ENCODE results near the gene SCAMP1. TPM values are rescaled to one million over a fixed set of nuclear protein-coding genes. Genes with fewer than 3 reads are reported as not detected.

Gene SCAMP1
- total and polyA plus RNA-seq, 10 donors = 3.7 to 28.2 (median 21.7) TPM

DNA sequence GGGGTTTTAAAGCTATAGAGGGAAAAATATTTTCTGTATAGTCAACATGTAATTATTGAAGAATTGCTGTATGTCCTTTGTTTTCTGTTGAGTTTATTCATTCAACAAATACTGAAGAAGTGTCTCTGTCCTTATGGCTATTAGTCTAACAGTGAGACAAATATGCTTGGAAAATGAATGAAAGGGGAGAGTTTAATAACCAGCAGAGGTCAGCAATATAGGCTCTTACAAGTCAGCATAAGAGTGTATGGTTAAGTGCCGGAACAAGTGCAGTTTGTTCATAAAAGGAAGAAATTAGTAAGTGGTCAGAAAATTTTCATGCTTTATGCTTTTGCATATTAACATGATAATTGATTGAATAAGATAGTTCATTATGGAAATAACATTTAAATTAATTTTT lies 3.6 kb downstream of the SCAMP1 start:
- WGBS, 5 donors = 86 to 95% (median 88%) methylated on average over 1 of the region's 1 CpG
- Histone ChIP-seq H3K4me3 (no peak overlapping the region), H3K36me3 (no peaks in the 10 kb centered on the region), H3K27ac (no peak overlapping the region), H3K9me3 (no peaks in the 10 kb centered on the region), H3K4me1 (peaks cover 18 to 43% (median 26%) of the 10 kb centered on the region in 6 donors), H3K27me3 (replicated peaks in 1 of 7) (no peaks in the 10 kb centered on the region)
- TF ChIP-seq POLR2AphosphoS5 (IDR thresholded peaks at IDR 0.05) (no peak), POLR2A (IDR thresholded peaks at IDR 0.05) (no peak)
- TF ChIP-seq, protein P1, sequence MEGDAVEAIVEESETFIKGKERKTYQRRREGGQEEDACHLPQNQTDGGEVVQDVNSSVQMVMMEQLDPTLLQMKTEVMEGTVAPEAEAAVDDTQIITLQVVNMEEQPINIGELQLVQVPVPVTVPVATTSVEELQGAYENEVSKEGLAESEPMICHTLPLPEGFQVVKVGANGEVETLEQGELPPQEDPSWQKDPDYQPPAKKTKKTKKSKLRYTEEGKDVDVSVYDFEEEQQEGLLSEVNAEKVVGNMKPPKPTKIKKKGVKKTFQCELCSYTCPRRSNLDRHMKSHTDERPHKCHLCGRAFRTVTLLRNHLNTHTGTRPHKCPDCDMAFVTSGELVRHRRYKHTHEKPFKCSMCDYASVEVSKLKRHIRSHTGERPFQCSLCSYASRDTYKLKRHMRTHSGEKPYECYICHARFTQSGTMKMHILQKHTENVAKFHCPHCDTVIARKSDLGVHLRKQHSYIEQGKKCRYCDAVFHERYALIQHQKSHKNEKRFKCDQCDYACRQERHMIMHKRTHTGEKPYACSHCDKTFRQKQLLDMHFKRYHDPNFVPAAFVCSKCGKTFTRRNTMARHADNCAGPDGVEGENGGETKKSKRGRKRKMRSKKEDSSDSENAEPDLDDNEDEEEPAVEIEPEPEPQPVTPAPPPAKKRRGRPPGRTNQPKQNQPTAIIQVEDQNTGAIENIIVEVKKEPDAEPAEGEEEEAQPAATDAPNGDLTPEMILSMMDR (IDR thresholded peaks at IDR 0.05 in 8 of 11, conservative IDR thresholded peaks at IDR 0.05 in 3 of 11) = no peak
- no peak for DNase-seq
- intact Hi-C loops (cut with DNase I; ENCODE audit: low total_unique reads) = no loop called here

DNA sequence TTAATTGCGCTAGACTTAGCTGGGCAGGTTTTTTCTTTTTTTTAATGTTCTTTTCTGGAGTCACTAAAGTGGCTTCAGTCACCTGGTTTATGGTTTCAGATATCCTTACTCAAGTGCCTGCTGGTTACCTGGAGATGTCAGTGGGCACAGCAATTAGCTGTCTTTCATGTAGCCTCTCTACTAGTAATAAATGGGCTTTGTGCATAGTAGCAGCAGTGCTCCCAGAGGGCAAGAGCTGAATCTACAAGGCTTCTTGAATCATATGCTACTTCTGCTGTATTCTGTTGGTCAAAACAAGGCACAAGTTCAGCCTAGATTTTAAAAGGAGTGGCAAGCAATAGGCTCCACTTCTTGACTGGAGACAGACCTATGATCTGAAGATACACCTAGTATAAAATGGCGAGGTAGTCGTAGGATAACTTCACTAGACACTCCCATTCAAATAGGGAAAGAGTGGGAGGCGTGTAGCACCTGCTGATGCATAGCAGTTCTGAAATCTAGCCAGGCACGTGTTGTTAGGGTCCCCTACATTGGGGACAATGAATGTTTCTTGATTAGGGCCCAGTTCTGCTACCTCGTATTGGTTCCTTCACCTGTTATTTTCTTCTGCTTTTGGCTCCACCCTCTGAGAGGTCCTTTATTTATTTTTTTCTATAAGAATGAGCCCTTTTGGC lies 7.0 kb downstream of the SCAMP1 start:
- DNase-seq = no peak
- TF ChIP-seq, protein P1 (IDR thresholded peaks at IDR 0.05 in 8 of 11, conservative IDR thresholded peaks at IDR 0.05 in 3 of 11) = no peak
- TF ChIP-seq POLR2AphosphoS5 (IDR thresholded peaks at IDR 0.05) (no peak), POLR2A (IDR thresholded peaks at IDR 0.05) (no peak)
- Histone ChIP-seq H3K36me3 (no peaks in the 10 kb centered on the region), H3K27me3 (replicated peaks in 1 of 7) (no peaks in the 10 kb centered on the region), H3K27ac (no peak overlapping the region), H3K4me1 (peaks cover 2 to 32% (median 7%) of the 10 kb centered on the region in 6 donors), H3K9me3 (no peaks in the 10 kb centered on the region), H3K4me3 (no peak overlapping the region)
- intact Hi-C loops (cut with DNase I; ENCODE audit: low total_unique reads) = no loop called here
- 80 to 84% (median 82%) methylated on average over 6 of the region's 6 CpGs for WGBS, 5 donors

DNA sequence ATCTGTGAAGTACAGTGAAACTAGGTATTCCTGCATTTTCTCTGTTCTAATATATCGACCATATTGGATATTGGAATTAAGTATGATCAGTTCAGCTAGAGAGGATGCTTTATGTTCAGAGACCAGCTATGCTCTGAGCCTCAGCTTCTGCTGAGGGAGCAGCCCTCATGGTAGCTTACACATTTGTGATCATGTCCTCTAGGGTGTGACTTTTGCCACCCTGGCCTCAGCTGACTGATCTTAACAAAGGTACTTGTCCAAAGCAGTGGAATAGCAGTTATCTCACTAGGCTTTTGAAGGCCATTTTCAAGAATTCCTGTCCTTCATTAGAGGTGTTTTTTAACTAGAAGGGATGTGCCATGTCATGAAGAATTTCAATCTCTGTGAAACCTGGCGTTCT lies 9.3 kb downstream of the SCAMP1 start:
- DNase-seq = no peak
- intact Hi-C loops (cut with DNase I; ENCODE audit: low total_unique reads) = no loop called here
- Histone ChIP-seq H3K4me3 (no peak overlapping the region), H3K27me3 (replicated peaks in 1 of 7) (no peaks in the 10 kb centered on the region), H3K4me1 (peaks cover 0 to 27% (median 7%) of the 10 kb centered on the region in 6 donors), H3K9me3 (no peaks in the 10 kb centered on the region), H3K27ac (no peak overlapping the region), H3K36me3 (no peaks in the 10 kb centered on the region)
- WGBS, 5 donors = 87 to 96% (median 89%) methylated on average over 2 of the region's 2 CpGs
- TF ChIP-seq POLR2AphosphoS5 (IDR thresholded peaks at IDR 0.05) = no peak
- TF ChIP-seq, protein P1 (IDR thresholded peaks at IDR 0.05 in 8 of 11, conservative IDR thresholded peaks at IDR 0.05 in 3 of 11) = no peak
- no peak for TF ChIP-seq POLR2A (IDR thresholded peaks at IDR 0.05)

DNA sequence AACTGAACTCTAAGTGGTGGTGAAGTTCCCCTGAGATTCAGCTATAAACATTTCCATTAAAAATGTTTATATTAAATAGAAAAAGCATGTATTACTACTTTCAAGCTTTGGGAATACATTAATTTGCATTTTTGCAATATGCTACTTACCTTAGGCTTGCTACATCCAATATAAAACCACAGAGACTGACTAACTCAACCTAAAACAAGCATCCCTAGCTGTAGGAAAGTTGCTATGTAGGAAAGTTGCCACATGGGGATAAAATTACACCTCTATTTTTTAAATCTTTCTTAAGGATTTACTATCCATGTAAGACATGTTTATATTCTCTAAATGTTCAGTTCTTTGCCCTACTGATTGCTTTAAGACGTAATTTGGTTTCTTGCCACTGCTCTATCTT lies 12.8 kb downstream of the SCAMP1 start:
- no peak overlapping the region for H3K27ac ChIP-seq
- no peaks in the 10 kb centered on the region for H3K27me3 ChIP-seq (replicated peaks in 1 of 7)
- H3K4me1 ChIP-seq = peaks cover 0 to 21% (median 0%) of the 10 kb centered on the region in 6 donors
- H3K36me3 ChIP-seq = no peaks in the 10 kb centered on the region
- intact Hi-C loops (cut with DNase I; ENCODE audit: low total_unique reads) = no loop called here
- WGBS, 5 donors = 92 to 100% (median 98%) methylated on average over 1 of the region's 1 CpG
- H3K4me3 ChIP-seq = no peak overlapping the region
- DNase-seq = no peak
- H3K9me3 ChIP-seq = no peaks in the 10 kb centered on the region
- TF ChIP-seq POLR2AphosphoS5 (IDR thresholded peaks at IDR 0.05) = no peak
- TF ChIP-seq, protein P1 (IDR thresholded peaks at IDR 0.05 in 8 of 11, conservative IDR thresholded peaks at IDR 0.05 in 3 of 11) = no peak
- TF ChIP-seq POLR2A (IDR thresholded peaks at IDR 0.05) = no peak

Data from spleen (tissue), 11 donors.